HEK293 (cell line): ENCODE results near the gene C20orf204.

Experiments used
- CTCF ChIP-seq: fragments of 450-650 bp; formaldehyde crosslinking; IDR thresholded peaks from 2 replicates; pipeline ENCODE4 v1.5.1; 2016; ENCODE audit warnings: missing biosample characterization, missing genetic modification characterization
- SALL2 ChIP-seq: fragments of 450-650 bp; formaldehyde crosslinking; IDR thresholded peaks from 2 replicates; pipeline ENCODE4 v1.5.0; 2017; ENCODE audit warnings: missing biosample characterization, mild to moderate bottlenecking, missing genetic modification characterization, borderline replicate concordance
- ZBTB20 ChIP-seq: fragments of 450-650 bp; formaldehyde crosslinking; IDR thresholded peaks from 2 replicates; pipeline ENCODE4 v1.5.1; 2016; ENCODE audit warnings: missing biosample characterization, missing genetic modification characterization
- ZBTB7A ChIP-seq: fragments of 450-650 bp; formaldehyde crosslinking; IDR thresholded peaks from 2 replicates; pipeline ENCODE4 v1.5.1; 2016; ENCODE audit warnings: low read depth, missing biosample characterization, missing genetic modification characterization
- ZNF133 ChIP-seq: fragments of 450-650 bp; formaldehyde crosslinking; IDR thresholded peaks from 2 replicates; pipeline ENCODE4 v1.5.1; 2016; ENCODE audit warnings: missing biosample characterization, missing genetic modification characterization

GRCh38 chr20:64082126-64082731, 46.2 kb downstream of the C20orf204 start:
- TF ChIP-seq ZBTB20 = peak; percentile 48
- TF ChIP-seq ZBTB7A (tag by site-specific recombination) = no peak
- no peak for TF ChIP-seq CTCF (tag by site-specific recombination)
- TF ChIP-seq SALL2 (tag by site-specific recombination) = no peak
- no peak for TF ChIP-seq ZNF133 (tag by site-specific recombination)
